Prostate gland (tissue), 2 donors: ENCODE data around the gene PGBD5.

ENCODE experiments used
- CTCF ChIP-seq, 4 experiments: fragments of 200-600 bp in 2 of 4; fragments of 450-650 bp in 2 of 4; sonication (generic) in 2 of 4; IDR thresholded peaks; 1 replicate in 3 of 4; 2 replicates in 1 of 4; pipeline ENCODE4 v1.5.1; 2016 to 2019; ENCODE audit warnings: antibody characterized with exemption in 4 of 4, mild to moderate bottlenecking in 2 of 4, moderate library complexity in 2 of 4
- POLR2A ChIP-seq: fragments of 450-650 bp; IDR thresholded peaks from one replicate; pipeline ENCODE4 v1.6.1; 2016; ENCODE audit warnings: antibody characterized with exemption, mild to moderate bottlenecking
- POLR2AphosphoS5 ChIP-seq: sonication (generic); formaldehyde crosslinking; IDR thresholded peaks from one replicate; pipeline ENCODE4 v1.6.1; 2017; ENCODE audit warnings: antibody characterized with exemption

GRCh38 chr1:230398856-230399255 lies 27.3 kb downstream of the PGBD5 start:
- TF ChIP-seq POLR2A (no peak), CTCF (IDR thresholded peaks at IDR 0.05) (no peak), POLR2AphosphoS5 (no peak)
